T-cell (primary cell): ENCODE data around the gene LDAH. TPM values are rescaled to one million over a fixed set of nuclear protein-coding genes. Genes with fewer than 3 reads are reported as not detected.

ENCODE experiments used
- ATAC-seq, 4 experiments: fragments of 200-7000 bp in 3 of 4; fragments of 150-1000 bp in 1 of 4; cut with Tn5 transposase; replicated peaks in 1 of 4; 1 replicate in 3 of 4; 2 replicates in 1 of 4; pipeline ENCODE4 v1.10.0; 2021; ENCODE audit warnings: moderate library complexity in 3 of 4, mild to moderate bottlenecking in 2 of 4, moderate number of reproducible peaks in 1 of 4
- CTCF ChIA-PET, 2 donors: fragments of 300-600 bp; sonication (Branson Sonifier 250); formaldehyde crosslinking; loops; one replicate each; lab custom pipeline; 2022; ENCODE audit warnings: antibody characterized with exemption in 2 of 2; lab: Charles Lee
- POLR2A ChIA-PET, 2 donors: fragments of 300-600 bp; sonication (Branson Sonifier 250); formaldehyde crosslinking; loops; one replicate each; lab custom pipeline; 2022; ENCODE audit warnings: antibody characterized with exemption in 2 of 2; lab: Charles Lee
- DNase-seq, 35 experiments: peaks; one replicate each; pipeline versions ENCODE4 v3.0.0 to v3.0.0-alpha.2; 2013 to 2023
- H3K27ac ChIP-seq: one replicate; pipeline ENCODE4 v1.5.1; 2013; ENCODE audit warnings: low read length
- H3K27me3 ChIP-seq, 2 experiments: replicated peaks in 1 of 2; 1 replicate in 1 of 2; 2 replicates in 1 of 2; pipeline versions ENCODE4 v1.6.1 to v1.7.0; 2013; ENCODE audit warnings: low read length in 1 of 2, mixed read lengths in 1 of 2; ENCODE audit not compliant: control insufficient read depth in 2 of 2, insufficient read depth in 2 of 2; ENCODE audit errors: extremely low read depth in 1 of 2
- H3K36me3 ChIP-seq, 2 donors: 1 replicate in 1 of 2; 2 replicates in 1 of 2; pipeline versions ENCODE4 v1.6.1 to v1.7.0; 2013; ENCODE audit warnings: low read length in 1 of 2; ENCODE audit not compliant: control insufficient read depth in 2 of 2, insufficient read depth in 1 of 2; ENCODE audit errors: extremely low read depth in 1 of 2
- H3K4me1 ChIP-seq, 2 experiments: 1 replicate in 1 of 2; 2 replicates in 1 of 2; pipeline versions ENCODE4 v1.6.1 to v1.7.0; 2013; ENCODE audit warnings: low read length in 2 of 2, mixed read lengths in 1 of 2; ENCODE audit not compliant: insufficient read depth in 2 of 2, control insufficient read depth in 1 of 2; ENCODE audit errors: extremely low read depth in 1 of 2
- H3K4me3 ChIP-seq, 2 donors: 1 replicate in 1 of 2; 2 replicates in 1 of 2; pipeline versions ENCODE4 v1.5.1 to v1.7.0; 2013; ENCODE audit warnings: mild to moderate bottlenecking in 2 of 2, low read length in 1 of 2, moderate library complexity in 1 of 2; ENCODE audit not compliant: control insufficient read depth in 1 of 2; ENCODE audit errors: extremely low read depth in 1 of 2
- H3K9me3 ChIP-seq: 2 replicates; pipeline ENCODE4 v1.7.0; 2013
- H3K27ac Mint-ChIP-seq, 2 donors: one replicate each; pipeline ENCODE4 v1.8.0; 2020 to 2021; ENCODE audit warnings: mild to moderate bottlenecking in 2 of 2, mixed read lengths in 2 of 2
- H3K27me3 Mint-ChIP-seq, 2 donors: one replicate each; pipeline ENCODE4 v1.8.0; 2021 to 2022; ENCODE audit warnings: mixed read lengths in 2 of 2
- H3K36me3 Mint-ChIP-seq: one replicate; pipeline ENCODE4 v1.8.0; 2021; ENCODE audit warnings: mixed read lengths
- H3K4me1 Mint-ChIP-seq, 3 donors: one replicate each; pipeline ENCODE4 v1.8.0; 2020 to 2022; ENCODE audit warnings: mixed read lengths in 3 of 3, mild to moderate bottlenecking in 1 of 3
- H3K4me3 Mint-ChIP-seq, 3 donors: one replicate each; pipeline ENCODE4 v1.8.0; 2020 to 2022; ENCODE audit warnings: mild to moderate bottlenecking in 3 of 3, mixed read lengths in 3 of 3, moderate library complexity in 3 of 3
- H3K9me3 Mint-ChIP-seq, 3 donors: one replicate each; pipeline ENCODE4 v1.8.0; 2020 to 2022; ENCODE audit warnings: mixed read lengths in 3 of 3
- WGBS: methylation state at CpG from one replicate; pipeline ENCODE4 v1.1.5; 2013; ENCODE audit warnings: missing lambda C conversion rate; ENCODE audit not compliant: insufficient coverage; 5-methylcytosine and 5-hydroxymethylcytosine counted together
- total RNA-seq, 35 experiments: library from RNA in 6 of 35; stranded (reverse) in 6 of 35; fragments of 120-200 nt in 1 of 35; gene quantifications; one replicate each; pipeline versions ENCODE4 v1.2.1 to v1.2.4 and lab custom pipeline; 2013 to 2026

Gene LDAH
- total RNA-seq, 5 donors from 2014 or later (not counting 1 experiment from before 2014, with no cell fraction given): 12.3 to 21.2 (median 18.1) TPM

- Mint-ChIP-seq H3K36me3 (no peaks in the 10 kb centered on the region), H3K4me1 (peaks cover 5 to 11% (median 5%) of the 10 kb centered on the region in 3 donors), H3K27me3 (peaks cover 28 to 29% of the 10 kb centered on the region in 2 donors), H3K9me3 (no peaks in the 10 kb centered on the region), H3K4me3 (no peak overlapping the region), H3K27ac (no peak overlapping the region)
- ChIA-PET POLR2A (no interaction called here), CTCF (interaction anchor here (0.6 to 2.0 kb wide), 4 partner anchors 10 to 1387 kb away, joined by 4 to 10 read pairs (median 6); no protein-coding TSS in a partner anchor)
- Histone ChIP-seq H3K27ac (no peak overlapping the region), H3K4me1 (peaks cover 0 to 6% of the 10 kb centered on the region in 2 experiments), H3K36me3 (no peaks in the 10 kb centered on the region), H3K27me3 (peaks cover 13 to 14% of the 10 kb centered on the region in 2 experiments), H3K9me3 (no peaks in the 10 kb centered on the region), H3K4me3 (no peak overlapping the region)
- DNase-seq: no peak
- WGBS: 90% methylated on average over 7 of the region's 7 CpGs
- ATAC-seq: no peak
Observed at GRCh38 chr2:20656561-20656960, 166.3 kb downstream of the LDAH start.

DNA sequence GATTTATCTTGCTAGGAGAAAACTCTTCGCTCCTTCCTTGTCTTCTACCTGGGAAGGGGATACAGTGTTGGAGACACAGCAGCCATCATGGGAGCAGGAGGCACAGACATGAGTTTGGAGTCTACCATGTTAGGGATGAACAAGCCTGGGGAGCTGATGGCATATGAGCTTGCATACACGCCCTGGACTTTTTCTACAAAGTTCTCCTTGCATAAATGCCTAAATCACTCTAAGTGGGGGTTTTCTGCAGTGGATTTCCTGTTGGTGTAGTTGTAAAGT lies 168.4 kb downstream of the LDAH start:
- H3K4me1 Mint-ChIP-seq: peaks cover 17 to 24% (median 20%) of the 10 kb centered on the region in 3 donors
- Histone ChIP-seq H3K27ac (no peak overlapping the region), H3K4me1 (peaks cover 4 to 21% of the 10 kb centered on the region in 2 experiments), H3K27me3 (peaks cover 1 to 7% of the 10 kb centered on the region in 2 experiments), H3K36me3 (no peaks in the 10 kb centered on the region), H3K4me3 (no peak overlapping the region), H3K9me3 (no peaks in the 10 kb centered on the region)
- no peak overlapping the region for H3K4me3 Mint-ChIP-seq
- 100% methylated on average over 1 of the region's 2 CpGs for WGBS
- no peak for DNase-seq
- no peaks in the 10 kb centered on the region for H3K36me3 Mint-ChIP-seq
- no peaks in the 10 kb centered on the region for H3K9me3 Mint-ChIP-seq
- H3K27ac Mint-ChIP-seq: no peak overlapping the region
- CTCF ChIA-PET: interaction anchor here (0.6 to 1.5 kb wide), 2 partner anchors 12 to 205 kb away, joined by 4 to 7 read pairs; no protein-coding TSS in a partner anchor
- POLR2A ChIA-PET: no interaction called here
- peaks cover 12 to 15% of the 10 kb centered on the region in 2 donors for H3K27me3 Mint-ChIP-seq
- no peak for ATAC-seq

DNA sequence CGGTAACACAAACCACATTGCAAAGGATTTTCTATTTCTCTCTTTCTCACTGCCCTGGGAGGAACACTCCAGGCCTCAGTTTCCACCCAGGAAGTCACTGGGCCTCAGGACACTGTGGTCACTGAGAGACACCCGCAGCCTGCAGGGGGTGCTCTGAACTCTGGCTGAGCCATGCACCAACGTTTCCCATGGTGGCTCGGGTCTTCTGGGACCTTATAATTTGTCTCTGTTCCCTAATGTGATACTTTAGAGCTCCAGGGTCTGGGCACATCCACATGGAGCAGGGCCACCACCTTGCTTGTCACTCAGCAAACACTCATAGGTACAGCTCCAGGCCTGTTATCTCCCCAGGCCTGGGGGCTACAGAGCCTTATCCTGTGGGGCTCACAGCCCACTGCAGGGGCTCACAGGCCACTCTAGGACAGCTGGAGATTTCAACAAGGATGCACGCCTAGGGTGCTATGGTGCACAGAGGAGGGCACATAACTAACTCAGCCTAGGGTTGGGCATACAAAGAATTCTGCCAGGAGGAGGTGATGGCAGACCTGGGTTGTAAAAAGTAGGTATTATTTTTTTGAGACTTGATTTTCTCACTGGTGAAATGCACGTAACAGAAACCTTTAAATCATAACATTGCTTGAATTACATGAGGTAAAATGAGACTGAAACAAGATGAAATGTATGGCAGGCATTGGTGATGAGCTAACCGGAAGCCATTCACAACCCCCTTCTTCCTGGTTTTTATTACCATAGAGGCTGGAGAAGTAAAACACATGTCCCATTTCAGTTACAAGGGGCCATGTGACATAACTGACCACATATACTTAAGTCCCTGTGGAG lies 169.0 kb downstream of the LDAH start:
- ATAC-seq (no peak), DNase-seq (no peak)
- Histone ChIP-seq H3K27me3 (peaks cover 0 to 7% of the 10 kb centered on the region in 2 experiments), H3K9me3 (no peaks in the 10 kb centered on the region), H3K36me3 (no peaks in the 10 kb centered on the region), H3K27ac (no peak overlapping the region), H3K4me3 (no peak overlapping the region), H3K4me1 (peaks cover 4 to 26% of the 10 kb centered on the region in 2 experiments)
- CTCF ChIA-PET: interaction anchor here (0.5 to 1.5 kb wide), 3 partner anchors 11 to 209 kb away, joined by 3 to 7 read pairs (median 4); no protein-coding TSS in a partner anchor
- Mint-ChIP-seq H3K27ac (no peak overlapping the region), H3K4me3 (no peak overlapping the region), H3K4me1 (peaks cover 23 to 29% (median 25%) of the 10 kb centered on the region in 3 donors), H3K27me3 (peaks cover 8 to 13% of the 10 kb centered on the region in 2 donors), H3K9me3 (no peaks in the 10 kb centered on the region), H3K36me3 (no peaks in the 10 kb centered on the region)
- POLR2A ChIA-PET: no interaction called here
- WGBS: 81% methylated on average over 4 of the region's 7 CpGs

DNA sequence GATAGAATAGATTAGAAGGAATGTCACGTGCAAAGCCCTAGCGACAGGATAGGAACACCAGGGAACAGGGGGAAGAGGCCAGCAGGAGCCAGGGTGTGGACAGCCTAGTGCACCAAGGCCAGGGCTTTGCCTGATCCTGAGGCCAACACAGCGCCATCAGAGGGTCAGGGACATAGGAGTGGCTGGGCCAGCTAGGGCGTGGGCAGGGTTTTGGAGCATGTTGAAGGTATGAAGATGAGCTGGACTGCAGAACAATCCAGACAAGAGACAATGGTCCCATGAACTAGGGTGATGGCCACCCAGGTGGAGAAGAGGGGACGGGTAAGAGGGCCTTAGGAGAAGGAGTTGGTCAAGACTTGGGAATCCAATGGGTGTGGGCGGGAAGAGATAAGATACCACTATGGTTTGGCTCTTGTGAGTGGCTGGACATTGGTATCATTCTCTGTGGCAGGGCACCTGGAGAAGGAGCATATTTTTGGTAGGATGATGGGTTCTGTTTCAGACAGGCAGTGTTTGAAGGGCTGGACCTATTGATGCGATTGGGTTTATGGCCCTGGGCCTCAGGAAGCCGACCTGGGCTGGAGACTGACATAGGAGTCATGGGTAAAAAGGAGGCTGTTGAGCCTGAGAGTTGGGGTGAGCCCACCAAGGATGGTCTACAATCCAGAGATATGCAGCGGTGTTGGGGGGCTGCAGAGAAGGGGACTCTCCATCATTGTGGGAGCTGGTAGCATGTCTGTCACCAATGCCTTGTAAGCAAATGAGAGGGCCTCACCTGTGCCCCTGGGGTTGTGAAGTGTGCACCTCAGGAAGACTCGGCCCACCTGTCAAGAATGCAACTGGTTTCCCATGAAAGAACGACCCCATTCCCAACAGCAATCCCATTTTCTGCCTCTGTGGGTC lies 170.0 kb downstream of the LDAH start:
- WGBS: 92% methylated on average over 9 of the region's 11 CpGs
- CTCF ChIA-PET: interaction anchor here (0.5 to 3.6 kb wide), 5 partner anchors 8 to 220 kb away, joined by 3 to 31 read pairs (median 19); partner anchors contain the start of gene RHOB (in 1 of the 2)
- no peak for ATAC-seq

DNA sequence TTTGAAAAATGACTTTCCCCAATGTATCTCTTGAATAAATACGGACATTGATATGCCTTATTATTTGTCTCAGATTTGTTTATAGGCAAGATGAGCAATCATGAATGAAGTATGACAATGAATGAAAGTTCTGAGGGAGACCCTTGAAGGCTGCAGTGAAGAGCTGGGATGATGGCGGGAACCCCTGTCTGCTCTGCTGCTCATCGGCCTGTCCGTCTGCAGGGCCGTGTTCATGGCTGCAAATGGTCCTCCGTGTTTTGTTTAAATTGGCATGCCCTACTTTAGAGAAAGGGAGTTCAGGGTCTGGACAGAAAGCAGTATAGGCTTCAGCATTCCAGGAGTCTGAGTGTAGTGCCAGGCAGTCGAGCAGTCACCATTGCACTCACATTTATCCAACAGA lies 170.8 kb downstream of the LDAH start:
- Mint-ChIP-seq H3K4me3 (peak overlapping the region; percentile 73 to 91 (median 87)), H3K27me3 (peaks cover 0 to 4% of the 10 kb centered on the region in 2 donors), H3K36me3 (no peaks in the 10 kb centered on the region), H3K4me1 (peaks cover 32 to 42% (median 36%) of the 10 kb centered on the region in 3 donors), H3K27ac (peak overlapping the region; percentile 94 to 96), H3K9me3 (no peaks in the 10 kb centered on the region)
- no peaks in the 10 kb centered on the region for H3K9me3 ChIP-seq
- ATAC-seq (no peak), DNase-seq (no peak)
- peaks cover 0 to 7% of the 10 kb centered on the region in 2 experiments for H3K27me3 ChIP-seq
- ChIA-PET POLR2A (interaction anchor here in 1 of 2 donors (2.3 kb wide), 1 partner anchor 205 kb away, joined by 22 read pairs; the partner anchor contains the start of gene RHOB), CTCF (interaction anchor here (0.6 to 3.6 kb wide), 6 partner anchors 9 to 351 kb away, joined by 6 to 31 read pairs (median 13); partner anchors contain the start of genes GDF7 (in 1 of the 2) and RHOB (in 1 of the 2))
- H3K4me1 ChIP-seq: peaks cover 4 to 30% of the 10 kb centered on the region in 2 experiments
- H3K4me3 ChIP-seq: no peak overlapping the region
- H3K27ac ChIP-seq: no peak overlapping the region
- 96% methylated on average over 4 of the region's 7 CpGs for WGBS
- H3K36me3 ChIP-seq: no peaks in the 10 kb centered on the region

More for the DNA sequence above, 170.0 kb downstream of the LDAH start:
- POLR2A ChIA-PET: no interaction called here
- H3K4me3 Mint-ChIP-seq: no peak overlapping the region
- H3K9me3 ChIP-seq: no peaks in the 10 kb centered on the region
- H3K27me3 Mint-ChIP-seq: peaks cover 2 to 5% of the 10 kb centered on the region in 2 donors
- peak overlapping the region in 1 of 2 donors; percentile 29 for H3K27ac Mint-ChIP-seq
- no peaks in the 10 kb centered on the region for H3K9me3 Mint-ChIP-seq
- peaks cover 31 to 39% (median 35%) of the 10 kb centered on the region in 3 donors for H3K4me1 Mint-ChIP-seq
- H3K27ac ChIP-seq: no peak overlapping the region
- no peak overlapping the region for H3K4me3 ChIP-seq
- peaks cover 4 to 29% of the 10 kb centered on the region in 2 experiments for H3K4me1 ChIP-seq
- peaks cover 0 to 7% of the 10 kb centered on the region in 2 experiments for H3K27me3 ChIP-seq
- H3K36me3 Mint-ChIP-seq: no peaks in the 10 kb centered on the region
- no peaks in the 10 kb centered on the region for H3K36me3 ChIP-seq
- no peak for DNase-seq
